WTC11 (cell line): Measurements from ENCODE around the gene CDKN2B. TPM values are rescaled to one million over a fixed set of nuclear protein-coding genes. Genes with fewer than 3 reads are reported as not detected.

Source experiments
- AR ChIP-seq: fragments of 250-450 bp; sonication (Bioruptor Pico); IDR thresholded peaks from 2 replicates; pipeline ENCODE4 v1.9.0; 2021; ENCODE audit warnings: mild to moderate bottlenecking
- ATF1 ChIP-seq: sonication (generic); formaldehyde crosslinking; IDR thresholded peaks from 2 replicates; pipeline ENCODE4 v1.8.1; 2023; ENCODE audit warnings: mild to moderate bottlenecking, moderate library complexity, missing genetic modification reagents
- E2F5 ChIP-seq: sonication (generic); formaldehyde crosslinking; IDR thresholded peaks from 2 replicates; pipeline ENCODE4 v1.8.1; 2022; ENCODE audit warnings: mild to moderate bottlenecking, moderate library complexity, missing genetic modification reagents
- ESRRA ChIP-seq: sonication (generic); formaldehyde crosslinking; IDR thresholded peaks from 2 replicates; pipeline ENCODE4 v1.8.1; 2022; ENCODE audit warnings: mild to moderate bottlenecking, missing genetic modification reagents, borderline replicate concordance
- FOXJ3 ChIP-seq: sonication (generic); formaldehyde crosslinking; IDR thresholded peaks from 2 replicates; pipeline ENCODE4 v1.9.0; 2021; ENCODE audit warnings: missing genetic modification reagents, mild to moderate bottlenecking, borderline replicate concordance
- FOXK1 ChIP-seq: sonication (generic); formaldehyde crosslinking; IDR thresholded peaks from 2 replicates; pipeline ENCODE4 v1.8.0; 2022; ENCODE audit warnings: mild to moderate bottlenecking, moderate library complexity, missing genetic modification reagents
- FOXP4 ChIP-seq: sonication (generic); formaldehyde crosslinking; IDR thresholded peaks from 2 replicates; pipeline ENCODE4 v1.8.0; 2022; ENCODE audit warnings: mild to moderate bottlenecking, missing genetic modification reagents
- GRHL2 ChIP-seq: fragments of 250-450 bp; sonication (Bioruptor Pico); IDR thresholded peaks from 2 replicates; pipeline ENCODE4 v1.8.0; 2022; ENCODE audit warnings: mild to moderate bottlenecking, moderate library complexity; ENCODE audit not compliant: insufficient replicate concordance, severe bottlenecking
- GTF2I ChIP-seq: fragments of 250-450 bp; sonication (Bioruptor Pico); conservative IDR thresholded peaks from 2 replicates; pipeline ENCODE4 v1.4.0; 2021; ENCODE audit warnings: mild to moderate bottlenecking
- HMGA2 ChIP-seq: fragments of 250-450 bp; sonication (Bioruptor Pico); IDR thresholded peaks from 2 replicates; pipeline ENCODE4 v1.4.0; 2021; ENCODE audit warnings: mild to moderate bottlenecking, moderate library complexity
- NR1H2 ChIP-seq: sonication (generic); formaldehyde crosslinking; IDR thresholded peaks from 2 replicates; pipeline ENCODE4 v1.9.0; 2021; ENCODE audit warnings: mild to moderate bottlenecking, moderate library complexity, missing genetic modification reagents
- RELA ChIP-seq: sonication (generic); formaldehyde crosslinking; IDR thresholded peaks from 2 replicates; pipeline ENCODE4 v1.8.1; 2022; ENCODE audit warnings: missing genetic modification reagents, mild to moderate bottlenecking, borderline replicate concordance
- SMAD3 ChIP-seq: sonication (generic); formaldehyde crosslinking; IDR thresholded peaks from 2 replicates; pipeline ENCODE4 v1.8.0; 2022; ENCODE audit warnings: missing genetic modification reagents, mild to moderate bottlenecking, borderline replicate concordance
- TEAD1 ChIP-seq: sonication (generic); formaldehyde crosslinking; IDR thresholded peaks from 2 replicates; pipeline ENCODE4 v1.8.0; 2022; ENCODE audit warnings: mild to moderate bottlenecking, missing genetic modification reagents
- ZNF121 ChIP-seq: sonication (generic); formaldehyde crosslinking; IDR thresholded peaks from 2 replicates; pipeline ENCODE4 v1.8.0; 2023; ENCODE audit warnings: missing genetic modification reagents
- ZNF138 ChIP-seq: sonication (generic); formaldehyde crosslinking; conservative IDR thresholded peaks from 2 replicates; pipeline ENCODE4 v1.8.1; 2022; ENCODE audit warnings: mild to moderate bottlenecking, moderate library complexity, missing genetic modification reagents
- ZNF317 ChIP-seq: sonication (generic); formaldehyde crosslinking; IDR thresholded peaks from 2 replicates; pipeline ENCODE4 v1.8.1; 2023; ENCODE audit warnings: low read depth, mild to moderate bottlenecking, moderate library complexity, missing genetic modification reagents, borderline replicate concordance
- ZNF532 ChIP-seq: fragments of 250-450 bp; sonication (Bioruptor Pico); IDR thresholded peaks from 2 replicates; pipeline ENCODE4 v1.9.0; 2021; ENCODE audit warnings: mild to moderate bottlenecking, borderline replicate concordance
- total RNA-seq: library from RNA; stranded (reverse); gene quantifications from 3 replicates; pipeline ENCODE4 v1.2.3, GENCODE V29; 2021
- TF ChIP-seq, protein P1 (sequence below): fragments of 250-450 bp; sonication (Bioruptor Pico); IDR thresholded peaks from 2 replicates; pipeline ENCODE4 v1.9.0; 2021; ENCODE audit warnings: mild to moderate bottlenecking
- TF ChIP-seq, protein P2 (sequence below): fragments of 250-450 bp; sonication (Bioruptor Pico); IDR thresholded peaks from 2 replicates; pipeline ENCODE4 v1.8.0; 2021; ENCODE audit warnings: mild to moderate bottlenecking
- TF ChIP-seq, protein P3 (sequence below): fragments of 250-450 bp; sonication (Bioruptor Pico); conservative IDR thresholded peaks from 2 replicates; pipeline ENCODE4 v1.9.0; 2021; ENCODE audit warnings: mild to moderate bottlenecking

The CDKN2B gene
- total RNA-seq, 1 experiment from 2014 or later: 0.13 TPM

- TF ChIP-seq AR (CRISPR knock-in tag) (no peak), GRHL2 (CRISPR knock-in tag) (no peak), ZNF138 (CRISPR knock-in tag) (no peak), E2F5 (CRISPR knock-in tag) (no peak), SMAD3 (CRISPR knock-in tag) (no peak), FOXK1 (CRISPR knock-in tag) (peak; percentile 47; the same call in 1 of the 2 replicates), FOXP4 (peak; percentile 16; the same call in 1 of the 2 replicates), ZNF121 (CRISPR knock-in tag) (no peak), HMGA2 (CRISPR knock-in tag) (no peak), TEAD1 (CRISPR knock-in tag) (peak; percentile 45; the same call in 1 of the 2 replicates), RELA (CRISPR knock-in tag) (no peak), FOXJ3 (CRISPR knock-in tag) (no peak), GTF2I (CRISPR knock-in tag) (no peak), ZNF532 (CRISPR knock-in tag) (no peak), ATF1 (CRISPR knock-in tag) (no peak), NR1H2 (CRISPR knock-in tag) (no peak), ZNF317 (CRISPR knock-in tag) (no peak), ESRRA (no peak)
- TF ChIP-seq, protein P1, sequence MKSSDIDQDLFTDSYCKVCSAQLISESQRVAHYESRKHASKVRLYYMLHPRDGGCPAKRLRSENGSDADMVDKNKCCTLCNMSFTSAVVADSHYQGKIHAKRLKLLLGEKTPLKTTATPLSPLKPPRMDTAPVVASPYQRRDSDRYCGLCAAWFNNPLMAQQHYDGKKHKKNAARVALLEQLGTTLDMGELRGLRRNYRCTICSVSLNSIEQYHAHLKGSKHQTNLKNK (CRISPR knock-in tag): no peak
- TF ChIP-seq, protein P2, sequence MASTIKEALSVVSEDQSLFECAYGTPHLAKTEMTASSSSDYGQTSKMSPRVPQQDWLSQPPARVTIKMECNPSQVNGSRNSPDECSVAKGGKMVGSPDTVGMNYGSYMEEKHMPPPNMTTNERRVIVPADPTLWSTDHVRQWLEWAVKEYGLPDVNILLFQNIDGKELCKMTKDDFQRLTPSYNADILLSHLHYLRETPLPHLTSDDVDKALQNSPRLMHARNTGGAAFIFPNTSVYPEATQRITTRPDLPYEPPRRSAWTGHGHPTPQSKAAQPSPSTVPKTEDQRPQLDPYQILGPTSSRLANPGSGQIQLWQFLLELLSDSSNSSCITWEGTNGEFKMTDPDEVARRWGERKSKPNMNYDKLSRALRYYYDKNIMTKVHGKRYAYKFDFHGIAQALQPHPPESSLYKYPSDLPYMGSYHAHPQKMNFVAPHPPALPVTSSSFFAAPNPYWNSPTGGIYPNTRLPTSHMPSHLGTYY (CRISPR knock-in tag): no peak
- TF ChIP-seq, protein P3, sequence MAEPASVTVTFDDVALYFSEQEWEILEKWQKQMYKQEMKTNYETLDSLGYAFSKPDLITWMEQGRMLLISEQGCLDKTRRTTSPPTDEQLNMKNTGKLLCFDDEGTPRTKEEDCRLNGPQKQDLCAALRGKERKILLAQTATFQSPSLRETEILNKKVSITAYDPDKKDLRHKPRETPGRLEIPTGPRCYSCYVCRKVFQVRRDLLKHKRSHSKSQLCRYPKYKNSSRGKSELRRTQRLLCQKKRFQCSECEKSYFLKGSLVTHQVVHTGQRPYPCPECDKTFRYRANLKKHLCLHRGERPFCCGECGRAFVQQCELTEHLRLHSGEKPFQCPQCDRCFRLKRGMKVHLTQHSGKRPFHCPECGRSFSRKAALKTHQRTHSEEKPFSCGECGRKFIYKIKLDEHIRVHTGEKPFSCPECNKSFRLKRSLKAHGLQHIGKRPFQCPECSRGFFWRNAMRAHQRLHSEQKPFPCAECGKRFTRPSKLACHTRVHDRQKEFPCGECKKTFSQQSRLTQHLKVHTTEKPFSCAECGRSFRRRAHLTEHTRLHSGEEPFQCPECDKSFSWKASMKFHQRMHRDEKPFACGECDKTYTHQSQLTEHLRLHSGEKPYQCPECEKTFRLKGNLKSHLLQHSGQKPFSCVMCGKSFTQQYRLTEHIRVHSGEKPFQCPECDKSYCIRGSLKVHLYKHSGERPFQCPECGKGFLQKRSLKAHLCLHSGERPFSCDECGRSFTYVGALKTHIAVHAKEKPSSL: no peak
Observed at GRCh38 chr9:21974722-21975409, 34.2 kb downstream of the CDKN2B start (continued).
